Measurements from ENCODE around the gene OR2A2.

Gene OR2A2, protein sequence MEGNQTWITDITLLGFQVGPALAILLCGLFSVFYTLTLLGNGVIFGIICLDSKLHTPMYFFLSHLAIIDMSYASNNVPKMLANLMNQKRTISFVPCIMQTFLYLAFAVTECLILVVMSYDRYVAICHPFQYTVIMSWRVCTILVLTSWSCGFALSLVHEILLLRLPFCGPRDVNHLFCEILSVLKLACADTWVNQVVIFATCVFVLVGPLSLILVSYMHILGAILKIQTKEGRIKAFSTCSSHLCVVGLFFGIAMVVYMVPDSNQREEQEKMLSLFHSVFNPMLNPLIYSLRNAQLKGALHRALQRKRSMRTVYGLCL

DNA sequence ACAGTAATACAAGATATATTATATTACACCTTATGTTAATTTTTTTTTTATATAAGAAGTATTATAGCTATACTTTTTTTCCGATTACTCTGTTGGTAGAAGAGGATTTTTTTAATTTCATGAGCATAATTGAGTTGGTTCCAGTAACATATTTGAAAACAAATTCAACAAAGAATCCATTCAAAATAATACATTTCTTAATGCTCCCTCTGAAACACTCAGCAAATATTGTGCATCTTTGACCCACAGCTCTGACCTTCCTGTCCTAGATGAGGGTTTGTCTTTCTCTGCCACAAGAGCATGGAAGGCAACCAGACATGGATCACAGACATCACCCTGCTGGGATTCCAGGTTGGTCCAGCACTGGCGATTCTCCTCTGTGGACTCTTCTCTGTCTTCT, at the start of gene OR2A2:
OR2A2 (plus strand) TSS at position 301 of the 400 bp plus-strand sequence; CDS start at position 301, 0 bp downstream.
- no peak for DNase-seq (ENCODE audit: low spot score)
- TF ChIP-seq, protein P1, sequence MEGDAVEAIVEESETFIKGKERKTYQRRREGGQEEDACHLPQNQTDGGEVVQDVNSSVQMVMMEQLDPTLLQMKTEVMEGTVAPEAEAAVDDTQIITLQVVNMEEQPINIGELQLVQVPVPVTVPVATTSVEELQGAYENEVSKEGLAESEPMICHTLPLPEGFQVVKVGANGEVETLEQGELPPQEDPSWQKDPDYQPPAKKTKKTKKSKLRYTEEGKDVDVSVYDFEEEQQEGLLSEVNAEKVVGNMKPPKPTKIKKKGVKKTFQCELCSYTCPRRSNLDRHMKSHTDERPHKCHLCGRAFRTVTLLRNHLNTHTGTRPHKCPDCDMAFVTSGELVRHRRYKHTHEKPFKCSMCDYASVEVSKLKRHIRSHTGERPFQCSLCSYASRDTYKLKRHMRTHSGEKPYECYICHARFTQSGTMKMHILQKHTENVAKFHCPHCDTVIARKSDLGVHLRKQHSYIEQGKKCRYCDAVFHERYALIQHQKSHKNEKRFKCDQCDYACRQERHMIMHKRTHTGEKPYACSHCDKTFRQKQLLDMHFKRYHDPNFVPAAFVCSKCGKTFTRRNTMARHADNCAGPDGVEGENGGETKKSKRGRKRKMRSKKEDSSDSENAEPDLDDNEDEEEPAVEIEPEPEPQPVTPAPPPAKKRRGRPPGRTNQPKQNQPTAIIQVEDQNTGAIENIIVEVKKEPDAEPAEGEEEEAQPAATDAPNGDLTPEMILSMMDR (IDR thresholded peaks at IDR 0.05; ENCODE audit: extremely low read depth, missing control alignments) = no peak

DNA sequence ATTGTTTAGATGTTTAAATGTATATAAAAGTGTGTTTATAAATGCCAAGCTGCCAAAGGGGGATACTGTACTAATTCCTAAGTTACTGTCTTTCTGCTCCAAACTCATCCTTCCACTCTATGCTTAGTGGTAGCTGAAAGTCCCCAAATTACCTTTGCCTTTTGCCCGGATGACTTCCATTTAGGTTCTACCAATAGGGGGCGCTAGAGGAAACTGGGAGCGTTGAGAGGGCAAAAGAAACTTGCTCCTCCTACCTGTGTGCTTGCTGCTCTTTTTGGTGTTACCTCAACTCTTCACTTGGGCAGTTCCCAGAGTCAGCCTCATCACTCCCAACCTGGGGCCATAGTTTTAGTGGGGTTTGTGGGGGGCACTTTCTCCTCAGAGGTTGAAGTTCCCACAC, 45.7 kb upstream of the OR2A2 start:
- peak; percentile 5 for DNase-seq (ENCODE audit: low spot score)
- TF ChIP-seq, protein P1 (IDR thresholded peaks at IDR 0.05; ENCODE audit: extremely low read depth, missing control alignments) = no peak

DNA sequence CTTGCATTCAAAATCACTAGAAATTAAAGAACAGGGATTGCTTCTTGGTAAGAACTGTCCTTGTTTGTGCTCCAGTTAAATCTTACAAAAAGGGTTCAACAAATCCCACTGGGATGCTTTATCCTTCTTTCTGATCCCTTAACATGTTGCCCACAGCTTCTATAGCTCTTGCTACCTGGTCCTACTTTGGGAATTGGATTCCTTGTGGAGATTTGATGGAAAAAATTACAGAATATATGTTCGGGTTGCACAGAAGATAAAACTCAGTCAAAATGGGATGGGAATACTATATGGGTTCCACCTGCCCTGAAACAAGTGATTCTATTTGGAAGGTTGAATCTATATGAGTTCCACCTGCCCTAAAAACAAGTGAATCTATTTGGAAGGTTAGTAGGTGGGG, 39.9 kb upstream of the OR2A2 start, which contains the start of gene OR2A25:
OR2A25 (plus strand) TSS at position 301 of the 400 bp plus-strand sequence. CDS start 4,409 bp downstream, outside the sequence.
- DNase-seq (ENCODE audit: low spot score) = no peak
- TF ChIP-seq, protein P1 (IDR thresholded peaks at IDR 0.05; ENCODE audit: extremely low read depth, missing control alignments) = no peak

DNA sequence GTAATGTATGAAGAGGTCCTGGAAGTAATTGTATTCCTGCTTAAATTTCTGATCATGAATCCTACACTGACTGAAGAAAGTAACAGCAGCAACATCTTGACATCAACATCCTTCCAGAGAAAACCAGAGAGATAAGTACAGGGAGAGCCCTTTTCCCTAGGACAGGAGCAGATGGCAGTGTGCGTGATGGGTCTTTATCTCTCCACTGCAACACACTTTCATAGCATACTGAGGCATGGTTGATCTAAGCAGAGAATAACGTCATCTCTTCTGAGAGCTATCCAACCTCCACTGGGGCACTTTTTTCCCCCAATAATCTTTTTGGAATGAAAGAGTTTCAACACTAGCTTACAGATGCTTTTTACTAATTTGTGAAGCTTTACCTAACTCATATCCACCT, 39.4 kb upstream of the OR2A2 start:
- TF ChIP-seq, protein P1 (IDR thresholded peaks at IDR 0.05; ENCODE audit: extremely low read depth, missing control alignments) = no peak
- DNase-seq (ENCODE audit: low spot score) = no peak

DNA sequence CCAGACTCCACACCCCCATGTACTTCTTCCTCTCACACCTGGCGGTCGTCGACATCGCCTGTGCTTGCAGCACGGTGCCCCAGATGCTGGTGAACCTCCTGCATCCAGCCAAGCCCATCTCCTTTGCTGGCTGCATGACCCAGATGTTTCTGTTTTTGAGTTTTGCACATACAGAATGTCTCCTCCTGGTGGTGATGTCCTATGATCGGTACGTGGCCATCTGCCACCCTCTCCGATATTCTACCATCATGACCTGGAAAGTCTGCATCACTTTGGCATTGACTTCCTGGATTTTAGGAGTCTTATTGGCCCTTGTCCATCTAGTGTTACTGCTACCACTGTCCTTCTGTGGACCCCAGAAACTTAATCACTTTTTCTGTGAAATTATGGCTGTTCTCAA, 35.0 kb upstream of the OR2A2 start:
- DNase-seq (ENCODE audit: low spot score) = no peak
- TF ChIP-seq, protein P1 (IDR thresholded peaks at IDR 0.05; ENCODE audit: extremely low read depth, missing control alignments) = no peak

DNA sequence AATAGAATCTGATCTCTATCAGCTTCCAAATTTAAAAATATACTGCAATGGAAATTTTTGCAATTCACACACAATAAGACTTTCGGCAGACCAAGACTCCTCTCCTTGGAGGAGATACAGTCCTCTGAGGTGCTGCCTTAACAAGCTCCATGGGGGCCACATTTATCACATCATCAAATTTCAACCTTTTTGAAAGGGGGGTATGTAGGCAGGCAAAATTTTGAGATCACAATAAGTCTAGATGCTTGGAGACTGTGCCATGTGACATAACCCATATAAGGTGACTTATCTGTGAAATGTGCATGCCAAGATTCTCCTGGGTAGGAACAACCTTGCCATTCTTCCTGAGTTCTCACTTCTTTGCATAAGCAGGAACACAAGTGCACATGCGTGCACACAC, 23.4 kb upstream of the OR2A2 start, which contains the start of gene OR2A12:
OR2A12 (plus strand) TSS at position 301 of the 400 bp plus-strand sequence. CDS start 8,830 bp downstream, outside the sequence.
- TF ChIP-seq, protein P1 (IDR thresholded peaks at IDR 0.05; ENCODE audit: extremely low read depth, missing control alignments) = no peak
- no peak for DNase-seq (ENCODE audit: low spot score)

DNA sequence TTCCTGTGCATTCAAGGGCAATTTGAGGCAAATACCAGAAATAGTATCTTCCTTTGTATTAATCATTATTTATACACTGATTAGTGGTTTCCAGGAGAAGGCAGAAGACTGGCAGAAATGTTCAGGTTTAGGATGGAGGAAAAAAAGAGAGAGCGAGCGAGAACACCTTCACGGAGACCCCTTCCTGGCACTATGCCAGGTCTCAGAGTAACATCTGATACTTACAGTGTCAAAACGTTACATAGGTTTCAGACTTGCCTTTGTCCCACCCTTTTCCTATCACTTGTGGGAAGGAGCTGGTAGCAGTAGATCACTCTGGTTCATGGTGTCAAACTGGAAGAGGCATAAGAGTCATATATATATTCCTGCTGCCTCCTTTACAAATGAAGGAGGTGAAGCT, 22.7 kb upstream of the OR2A2 start:
- no peak for DNase-seq (ENCODE audit: low spot score)
- TF ChIP-seq, protein P1 (IDR thresholded peaks at IDR 0.05; ENCODE audit: extremely low read depth, missing control alignments) = no peak
